HG03025 (cell line): Measurements from ENCODE around the gene PGAM2.

ENCODE experiments used
- ATAC-seq: cut with Tn5 transposase; IDR thresholded peaks from one replicate; pipeline ENCODE4 v1.9.1; 2021; ENCODE audit warnings: mild to moderate bottlenecking, moderate library complexity; ENCODE audit not compliant: unreplicated experiment, low FRiP score

Gene PGAM2

GRCh38 chr7:44086627-44087026, 21.3 kb upstream of the PGAM2 start:
- no peak for ATAC-seq

GRCh38 chr7:44085546-44085945, 20.2 kb upstream of the PGAM2 start:
- ATAC-seq, result no peak

- ATAC-seq, result no peak
Observed at GRCh38 chr7:44084701-44085100, 19.3 kb upstream of the PGAM2 start.

- no peak for ATAC-seq
Observed at GRCh38 chr7:44083796-44084195, 18.4 kb upstream of the PGAM2 start.

- peak; percentile 86 for ATAC-seq
Observed at GRCh38 chr7:44082541-44083207, 17.3 kb upstream of the PGAM2 start.

- no peak for ATAC-seq
Observed at GRCh38 chr7:44081266-44081748, 15.9 kb upstream of the PGAM2 start.

GRCh38 chr7:44080686-44081265, 15.4 kb upstream of the PGAM2 start:
- no peak for ATAC-seq

- no peak for ATAC-seq
Observed at GRCh38 chr7:44080118-44080517, 14.8 kb upstream of the PGAM2 start.

- no peak for ATAC-seq
Observed at GRCh38 chr7:44079331-44080021, 14.1 kb upstream of the PGAM2 start.

- ATAC-seq, result no peak
Observed at GRCh38 chr7:44078521-44078920, 13.2 kb upstream of the PGAM2 start.

- ATAC-seq, result no peak
Observed at GRCh38 chr7:44077681-44078091, 12.3 kb upstream of the PGAM2 start.

- no peak for ATAC-seq
Observed at GRCh38 chr7:44077061-44077460, 11.7 kb upstream of the PGAM2 start.

- ATAC-seq, result no peak
Observed at GRCh38 chr7:44076101-44076895, 10.9 kb upstream of the PGAM2 start.

GRCh38 chr7:44075296-44076075, 10.1 kb upstream of the PGAM2 start:
- ATAC-seq, result no peak

- ATAC-seq, result no peak
Observed at GRCh38 chr7:44074349-44074695, 9.0 kb upstream of the PGAM2 start.

GRCh38 chr7:44073664-44074348, 8.4 kb upstream of the PGAM2 start:
- ATAC-seq, result no peak

GRCh38 chr7:44072364-44073231, 7.2 kb upstream of the PGAM2 start:
- ATAC-seq, result no peak

- no peak for ATAC-seq
Observed at GRCh38 chr7:44071726-44072363, 6.5 kb upstream of the PGAM2 start.
